ENCODE measurements around the gene KCNIP3.
"Not testable (repeated sequence)": the region's sequence is repeated elsewhere in the genome, so short reads cannot be mapped to it uniquely, and the experiment has no call there.

Gene KCNIP3

DNA sequence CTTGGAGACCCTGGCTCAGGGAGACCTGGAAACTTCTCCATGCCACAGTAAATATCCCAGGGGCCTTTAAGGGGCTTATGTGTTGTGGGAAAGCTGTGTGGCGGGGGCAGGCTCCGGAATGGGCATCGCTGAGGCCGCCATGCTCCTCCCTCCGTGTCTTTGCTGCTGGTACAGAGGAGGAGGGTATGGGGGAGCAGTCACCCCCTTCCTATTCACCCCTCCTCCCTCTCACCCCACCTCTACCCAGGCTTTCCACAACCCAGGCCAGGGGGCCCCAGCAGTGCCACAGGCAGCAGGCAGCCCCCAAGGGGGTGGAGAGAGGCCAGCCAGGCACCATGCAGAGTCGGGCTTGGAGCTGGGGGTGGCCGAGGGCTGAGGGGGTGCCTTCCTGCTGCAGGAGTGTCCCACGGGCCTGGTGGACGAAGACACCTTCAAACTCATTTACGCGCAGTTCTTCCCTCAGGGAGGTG, 77.3 kb downstream of the KCNIP3 start:
- DNase-seq, result no peak

DNA sequence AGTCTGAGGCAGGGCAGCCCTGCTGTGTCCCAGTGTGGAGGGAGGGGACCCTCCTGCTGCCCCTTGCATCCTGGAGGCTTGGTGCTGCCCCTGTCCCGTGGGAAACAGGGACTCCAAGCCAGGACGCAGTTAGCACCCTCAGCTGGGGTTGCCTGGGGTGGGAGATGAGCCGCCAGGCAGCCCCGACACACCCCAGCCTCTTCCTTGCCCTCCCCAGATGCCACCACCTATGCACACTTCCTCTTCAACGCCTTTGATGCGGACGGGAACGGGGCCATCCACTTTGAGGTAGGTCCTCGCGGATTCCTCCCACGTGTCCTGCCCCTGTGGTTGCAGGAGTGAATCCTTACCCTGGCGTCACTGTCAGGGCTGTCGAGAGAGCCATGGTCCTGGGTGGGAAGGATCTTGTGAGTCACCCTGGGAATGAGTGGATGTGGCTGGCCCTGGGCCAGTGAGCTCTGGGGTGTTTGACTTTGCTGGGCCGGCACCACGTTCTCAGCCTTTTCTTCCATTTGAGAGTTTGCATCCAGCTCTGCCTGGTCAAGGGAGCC, 77.8 kb downstream of the KCNIP3 start:
- DNase-seq, result no peak

DNA sequence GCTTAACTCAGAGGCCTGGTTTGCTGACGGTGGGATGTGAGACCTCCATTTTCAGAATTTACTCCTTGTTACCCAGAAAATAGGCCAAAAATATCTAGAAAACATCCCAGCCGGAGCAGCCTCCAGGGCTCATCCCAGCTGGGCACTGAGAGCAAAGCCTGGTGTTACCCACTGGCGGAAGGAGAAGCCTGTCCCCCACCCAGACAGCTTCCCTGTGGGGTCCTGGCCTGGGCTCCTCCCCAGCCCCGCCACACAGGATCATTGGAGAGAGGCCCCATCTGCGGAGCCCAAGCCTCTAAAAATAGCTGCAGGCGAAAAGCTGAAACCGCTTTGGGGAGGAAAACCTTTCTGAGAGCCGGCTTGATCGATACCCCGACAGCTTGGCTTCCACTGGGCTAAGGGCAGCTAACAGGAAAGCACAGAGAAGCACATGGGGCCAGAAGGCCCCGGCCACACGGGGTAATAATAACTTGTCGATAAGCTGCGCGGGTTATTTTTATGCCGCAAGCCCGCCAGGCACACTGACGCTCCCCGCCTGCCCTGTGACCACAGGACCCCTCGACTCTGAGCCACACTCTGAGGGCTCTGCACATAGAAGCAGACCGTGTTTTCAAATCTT, 78.5 kb downstream of the KCNIP3 start:
- no peak for DNase-seq

DNA sequence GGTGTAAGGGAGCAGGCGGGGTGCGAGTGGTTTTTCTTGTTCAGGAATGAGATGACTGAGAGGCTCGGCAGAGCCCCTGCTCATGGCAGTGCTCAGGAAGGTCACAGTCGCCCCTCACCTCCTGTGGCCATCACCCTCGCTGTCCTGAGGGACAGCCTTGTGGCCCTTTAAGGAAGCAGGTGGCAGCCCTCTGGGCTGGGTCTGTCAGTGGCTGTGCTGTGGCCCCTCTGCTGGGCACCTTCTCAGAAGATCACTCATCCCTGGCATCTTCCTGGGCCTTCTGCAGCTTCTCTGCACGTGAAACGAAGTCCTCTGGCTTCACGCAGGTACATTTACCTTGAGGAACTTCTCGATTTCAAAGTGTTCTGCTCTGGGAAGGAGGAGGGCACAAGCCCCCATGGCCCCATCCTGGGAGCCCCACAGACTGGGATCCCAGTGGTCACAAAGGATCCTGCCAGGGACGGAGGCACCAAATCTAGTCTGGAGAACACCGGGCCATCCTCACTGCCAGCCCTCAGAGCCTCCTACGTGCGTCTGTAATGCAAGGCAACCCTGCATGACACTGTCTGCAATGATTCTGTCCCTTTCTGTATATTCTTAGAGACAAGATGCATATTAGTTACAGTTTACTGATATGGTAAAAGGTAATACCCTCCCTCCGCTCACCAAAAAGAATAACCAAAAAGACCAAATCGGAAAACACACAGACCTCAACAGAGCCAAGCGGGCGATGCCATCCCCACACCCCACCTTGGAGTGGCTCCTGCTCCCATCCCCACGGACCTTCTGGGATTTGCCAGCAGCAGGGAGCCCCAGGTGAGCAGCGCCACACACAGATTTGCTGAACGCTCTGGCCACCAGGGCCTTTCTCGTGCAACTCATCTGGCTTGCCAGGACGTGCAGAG, 79.4 kb downstream of the KCNIP3 start:
- no peak for DNase-seq

DNA sequence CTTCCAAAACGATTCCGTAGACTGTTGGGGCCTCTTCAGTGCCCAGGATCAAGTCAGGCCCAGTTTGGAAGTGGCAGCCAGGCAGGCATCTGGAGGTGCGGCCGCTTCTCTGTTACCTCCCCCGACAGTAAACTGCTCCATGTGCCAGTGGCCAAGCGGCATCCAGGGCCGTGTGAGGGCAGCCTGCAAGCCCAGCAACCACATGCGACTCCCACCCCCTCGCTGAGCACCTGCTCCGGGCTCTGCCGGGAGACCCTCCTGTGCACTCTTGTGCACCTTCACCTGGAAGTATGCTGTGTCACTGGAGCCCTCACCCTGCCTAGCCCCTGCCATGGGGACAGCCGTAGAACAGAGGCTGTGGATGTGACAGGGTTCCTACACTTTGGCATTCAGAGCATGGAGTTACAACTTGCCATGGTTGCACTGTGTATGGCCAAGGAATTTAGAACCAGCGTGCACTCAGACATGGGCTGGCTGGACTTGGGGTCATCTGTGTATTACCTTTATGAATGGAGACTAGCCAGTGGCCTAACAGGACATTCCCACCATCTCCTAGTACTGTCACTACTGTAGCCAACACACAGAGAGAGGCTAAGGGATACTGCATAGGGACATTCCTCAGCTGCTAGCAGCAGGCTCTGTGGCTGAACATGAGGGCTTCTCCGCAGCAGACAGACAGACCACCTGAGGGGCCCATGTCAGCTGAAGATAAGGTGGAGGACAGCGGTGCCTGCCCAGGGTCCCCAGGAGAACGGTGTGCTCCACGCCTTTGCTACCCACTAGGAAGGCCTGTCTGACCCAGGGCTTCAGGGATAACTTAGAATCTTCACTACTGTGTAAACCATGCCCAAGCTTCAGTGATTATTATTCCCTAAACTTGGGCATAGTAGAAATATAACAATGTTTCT, 80.3 kb downstream of the KCNIP3 start:
- no peak for DNase-seq

DNA sequence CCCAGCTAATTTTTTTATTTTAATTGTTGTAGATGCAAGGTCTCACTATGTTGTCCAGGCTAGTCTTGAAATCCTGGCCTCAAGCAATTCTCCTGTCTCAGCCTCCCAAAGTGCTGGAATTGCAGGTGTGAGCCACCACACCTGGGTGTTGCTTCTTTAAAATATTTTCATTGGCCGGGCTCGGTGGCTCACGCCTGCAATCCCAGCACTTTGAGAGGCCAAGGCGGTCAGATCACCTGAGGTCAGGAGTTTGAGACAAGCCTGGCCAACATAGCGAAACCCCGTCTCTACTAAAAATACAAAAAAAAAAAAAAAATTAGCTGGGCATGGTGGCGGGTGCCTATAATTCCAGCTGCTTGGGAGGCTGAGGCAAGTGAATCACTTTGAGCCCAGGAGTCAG, 81.1 kb downstream of the KCNIP3 start:
- DNase-seq, result not testable (repeated sequence)

DNA sequence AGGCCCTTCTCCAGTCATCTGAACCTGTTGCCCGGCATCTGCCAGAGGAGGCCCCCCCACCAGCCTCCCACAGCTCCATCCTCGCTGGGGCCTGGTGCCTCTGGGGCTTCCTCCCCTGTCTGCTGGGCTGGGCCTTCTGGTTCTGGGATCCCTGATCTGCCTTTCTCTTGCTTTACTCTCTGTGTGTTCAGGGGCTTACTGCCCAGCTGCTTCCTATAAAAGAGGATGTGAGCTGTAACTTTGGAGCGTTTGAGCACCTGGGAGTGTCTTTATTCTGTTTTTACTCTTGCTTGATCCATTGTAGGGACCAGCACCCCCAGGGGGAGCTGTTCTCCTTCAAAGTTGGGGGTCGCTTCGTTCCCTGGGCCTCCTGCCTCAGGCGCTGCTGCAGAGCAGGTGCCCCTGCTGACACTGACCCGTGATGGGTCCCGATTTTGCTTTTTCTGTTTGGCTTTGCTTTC, 82.3 kb downstream of the KCNIP3 start:
- DNase-seq, result no peak

DNA sequence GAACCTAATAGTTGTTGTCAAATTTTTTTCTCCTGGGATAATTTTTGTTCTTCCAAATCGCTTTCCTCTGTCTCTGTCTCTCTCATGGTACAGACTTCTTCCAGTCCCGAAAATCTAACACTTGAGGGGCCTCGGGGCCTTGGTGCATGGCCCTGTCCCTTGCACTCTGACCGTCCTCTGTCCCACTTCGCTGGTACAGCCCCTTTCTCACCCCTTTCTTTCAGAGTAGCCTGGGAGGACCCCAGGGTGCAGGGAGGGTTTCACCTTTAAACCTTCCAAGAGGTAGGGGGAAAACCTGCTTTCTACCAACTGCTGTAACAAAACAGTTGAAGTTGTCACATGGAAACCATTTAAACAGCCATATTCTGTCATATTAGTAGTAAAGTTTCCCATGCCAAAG, 83.1 kb downstream of the KCNIP3 start:
- no peak for DNase-seq

DNA sequence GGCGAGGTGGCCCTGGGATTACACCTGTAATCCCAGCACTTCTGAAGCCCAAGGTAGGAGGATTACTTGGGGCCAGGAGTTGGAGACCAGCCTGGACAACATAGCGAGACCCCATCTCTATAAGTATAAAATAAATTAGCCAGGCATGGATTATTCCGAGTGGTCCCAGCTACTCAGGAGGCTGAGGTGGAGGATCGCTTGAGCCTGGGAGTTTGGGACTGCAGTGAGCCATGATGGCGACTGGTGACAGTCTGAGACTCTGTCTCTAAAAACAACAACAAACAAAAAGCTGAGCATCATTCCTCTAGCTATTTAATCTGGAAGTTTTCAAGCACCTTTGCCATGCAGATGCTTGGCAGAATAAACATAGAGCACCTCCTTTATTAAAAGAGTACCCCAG, 83.6 kb downstream of the KCNIP3 start:
- DNase-seq, result no peak

DNA sequence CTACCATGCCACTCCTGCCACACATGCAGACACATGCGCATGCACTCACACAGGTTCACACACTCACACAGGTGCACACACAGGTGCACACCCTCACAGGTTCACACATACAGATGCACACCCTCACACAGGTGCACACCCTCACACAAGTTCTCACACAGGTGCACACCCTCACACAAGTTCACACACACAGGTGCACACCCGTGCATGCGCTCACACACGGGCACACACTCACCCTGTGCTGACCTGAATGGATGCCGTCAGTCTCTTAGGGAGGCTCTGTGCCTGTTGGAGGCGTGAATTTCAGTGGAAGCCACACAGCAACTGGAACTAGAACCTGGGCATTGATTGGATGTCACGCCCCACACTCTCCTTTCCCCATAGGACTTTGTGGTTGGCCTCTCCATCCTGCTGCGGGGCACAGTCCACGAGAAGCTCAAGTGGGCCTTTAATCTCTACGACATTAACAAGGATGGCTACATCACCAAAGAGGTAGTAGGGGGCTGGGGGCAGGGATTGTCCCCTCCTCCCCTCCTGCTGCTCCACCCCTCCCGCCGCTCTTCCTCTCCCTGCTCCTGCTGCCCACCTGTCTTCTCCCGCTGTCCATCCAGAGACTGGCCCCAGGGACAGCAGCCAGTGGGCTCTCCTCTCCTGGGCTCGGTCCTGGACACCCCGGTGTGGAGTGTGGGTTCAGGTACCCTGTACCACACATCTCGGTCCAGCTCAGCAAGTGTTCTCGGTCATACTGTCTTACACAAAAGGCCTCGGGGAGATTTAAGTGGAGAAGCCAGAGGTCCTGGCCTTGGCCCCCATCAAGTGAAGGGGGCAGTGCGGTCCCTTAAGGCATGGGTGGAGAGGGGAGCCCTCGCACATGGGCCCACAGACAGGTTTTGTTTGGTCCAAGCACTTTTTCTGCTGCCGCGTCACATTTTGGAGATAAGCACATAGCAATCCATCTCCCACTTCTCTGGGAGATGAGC, 84.4 kb downstream of the KCNIP3 start:
- DNase-seq, result no peak

DNA sequence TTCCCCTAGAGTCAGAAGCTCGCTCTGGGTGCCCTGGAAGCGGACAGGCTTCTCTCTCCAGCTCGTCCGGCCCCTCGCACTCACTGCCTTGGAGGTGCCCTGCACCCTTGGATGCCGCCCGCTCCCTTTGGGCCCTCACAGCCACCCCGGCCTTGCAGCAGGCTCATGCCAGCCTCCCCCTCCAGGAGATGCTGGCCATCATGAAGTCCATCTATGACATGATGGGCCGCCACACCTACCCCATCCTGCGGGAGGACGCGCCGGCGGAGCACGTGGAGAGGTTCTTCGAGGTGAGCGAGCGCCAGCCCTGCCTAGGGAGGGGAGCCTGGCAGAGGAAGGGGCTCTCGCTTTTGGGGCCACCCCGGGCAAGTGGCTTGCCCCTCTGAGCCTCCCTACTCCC, 85.0 kb downstream of the KCNIP3 start:
- no peak for DNase-seq

DNA sequence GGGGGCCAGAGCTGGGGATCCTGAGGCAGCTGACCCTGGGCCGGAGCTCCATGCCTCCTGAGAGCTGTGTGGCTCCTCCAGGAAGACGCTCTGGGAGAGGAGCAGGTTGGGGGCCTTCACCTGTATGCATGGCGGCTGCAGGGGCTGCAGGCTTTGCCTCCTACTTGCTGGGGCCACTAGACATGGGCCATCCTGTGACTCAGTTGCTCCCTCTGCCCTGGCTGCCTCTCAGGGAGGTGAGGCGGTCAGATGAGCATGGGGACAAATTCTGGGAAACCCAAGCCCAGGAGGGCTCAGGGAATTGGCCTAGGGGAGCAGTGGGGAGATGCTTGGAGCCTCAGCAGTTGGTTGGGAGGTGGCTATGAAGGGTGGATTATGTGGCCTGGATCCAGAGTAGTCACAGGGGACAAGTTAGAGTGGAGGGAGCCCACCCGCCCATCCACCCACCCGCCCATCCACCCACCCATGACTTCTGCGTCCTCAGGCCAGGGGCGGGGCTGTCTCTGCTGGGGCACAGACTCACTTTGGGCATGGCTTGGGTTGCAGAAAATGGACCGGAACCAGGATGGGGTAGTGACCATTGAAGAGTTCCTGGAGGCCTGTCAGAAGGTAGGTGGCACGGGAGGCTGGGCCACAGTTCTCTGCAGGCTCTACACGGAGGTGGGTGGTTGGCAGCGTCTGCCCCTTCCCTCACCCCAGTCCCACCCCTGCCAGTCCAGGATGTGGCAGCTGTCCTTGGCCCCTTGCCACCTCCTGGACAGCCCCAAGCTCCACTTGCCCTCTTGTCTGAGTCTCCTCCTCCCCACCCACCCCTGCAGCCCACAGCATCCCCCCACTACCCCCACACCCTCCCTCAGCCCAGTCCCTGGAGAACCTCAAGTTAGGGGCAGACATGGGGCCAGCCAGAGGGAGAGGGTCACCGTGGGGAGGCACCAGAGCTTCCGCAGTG, 85.8 kb downstream of the KCNIP3 start:
- no peak for DNase-seq

DNA sequence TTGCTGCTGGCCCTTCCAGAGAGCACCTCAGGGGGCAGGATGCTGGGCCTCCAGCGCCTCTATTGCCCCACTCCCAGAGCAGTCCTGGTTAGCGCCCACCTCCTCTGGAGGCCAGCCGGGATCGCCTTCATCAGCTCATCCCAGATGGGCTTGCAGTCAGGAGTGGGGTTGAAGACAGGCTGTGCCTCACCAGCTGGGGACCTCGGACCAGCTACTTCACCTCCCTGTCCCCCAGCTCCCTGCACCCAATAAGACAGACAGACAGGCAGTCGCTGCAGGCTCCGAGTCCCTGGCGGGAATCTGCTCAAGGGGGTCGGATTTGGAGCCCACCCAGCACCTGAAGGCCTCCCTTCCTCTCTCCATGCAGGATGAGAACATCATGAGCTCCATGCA, 86.5 kb downstream of the KCNIP3 start:
- DNase-seq, result no peak

DNA sequence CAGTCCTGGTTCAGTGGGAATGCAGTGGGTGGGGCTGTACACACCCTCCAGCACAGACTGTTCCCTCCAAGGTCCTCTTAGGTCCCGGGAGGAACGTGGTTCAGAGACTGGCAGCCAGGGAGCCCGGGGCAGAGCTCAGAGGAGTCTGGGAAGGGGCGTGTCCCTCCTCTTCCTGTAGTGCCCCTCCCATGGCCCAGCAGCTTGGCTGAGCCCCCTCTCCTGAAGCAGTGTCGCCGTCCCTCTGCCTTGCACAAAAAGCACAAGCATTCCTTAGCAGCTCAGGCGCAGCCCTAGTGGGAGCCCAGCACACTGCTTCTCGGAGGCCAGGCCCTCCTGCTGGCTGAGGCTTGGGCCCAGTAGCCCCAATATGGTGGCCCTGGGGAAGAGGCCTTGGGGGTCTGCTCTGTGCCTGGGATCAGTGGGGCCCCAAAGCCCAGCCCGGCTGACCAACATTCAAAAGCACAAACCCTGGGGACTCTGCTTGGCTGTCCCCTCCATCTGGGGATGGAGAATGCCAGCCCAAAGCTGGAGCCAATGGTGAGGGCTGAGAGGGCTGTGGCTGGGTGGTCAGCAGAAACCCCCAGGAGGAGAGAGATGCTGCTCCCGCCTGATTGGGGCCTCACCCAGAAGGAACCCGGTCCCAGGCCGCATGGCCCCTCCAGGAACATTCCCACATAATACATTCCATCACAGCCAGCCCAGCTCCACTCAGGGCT, 87.9 kb downstream of the KCNIP3 start:
- DNase-seq, result no peak

DNA sequence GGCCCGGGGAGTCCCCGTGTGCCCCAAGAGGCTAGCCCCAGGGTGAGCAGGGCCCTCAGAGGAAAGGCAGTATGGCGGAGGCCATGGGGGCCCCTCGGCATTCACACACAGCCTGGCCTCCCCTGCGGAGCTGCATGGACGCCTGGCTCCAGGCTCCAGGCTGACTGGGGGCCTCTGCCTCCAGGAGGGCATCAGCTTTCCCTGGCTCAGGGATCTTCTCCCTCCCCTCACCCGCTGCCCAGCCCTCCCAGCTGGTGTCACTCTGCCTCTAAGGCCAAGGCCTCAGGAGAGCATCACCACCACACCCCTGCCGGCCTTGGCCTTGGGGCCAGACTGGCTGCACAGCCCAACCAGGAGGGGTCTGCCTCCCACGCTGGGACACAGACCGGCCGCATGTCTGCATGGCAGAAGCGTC, 88.4 kb downstream of the KCNIP3 start:
- no peak for DNase-seq

DNA sequence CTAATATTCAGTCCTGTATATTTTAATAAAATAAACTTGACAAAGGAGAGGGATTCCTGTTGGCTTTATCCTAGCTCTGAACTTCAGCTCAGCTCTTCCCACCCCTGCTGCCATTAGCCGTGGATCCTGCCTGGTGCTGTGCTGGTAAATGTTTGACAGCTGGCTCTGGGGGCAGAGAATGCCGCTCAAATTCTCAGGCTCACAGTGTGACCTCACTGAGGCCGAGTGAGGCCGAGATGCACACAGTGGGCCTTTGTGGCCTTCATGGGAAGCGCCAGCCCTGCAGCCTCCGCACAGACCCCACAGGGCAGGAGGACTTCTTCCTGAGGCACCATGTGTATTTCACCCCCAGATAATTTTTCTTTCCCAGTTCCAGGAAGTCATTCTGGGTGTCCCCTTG, 88.9 kb downstream of the KCNIP3 start:
- DNase-seq, result no peak

DNA sequence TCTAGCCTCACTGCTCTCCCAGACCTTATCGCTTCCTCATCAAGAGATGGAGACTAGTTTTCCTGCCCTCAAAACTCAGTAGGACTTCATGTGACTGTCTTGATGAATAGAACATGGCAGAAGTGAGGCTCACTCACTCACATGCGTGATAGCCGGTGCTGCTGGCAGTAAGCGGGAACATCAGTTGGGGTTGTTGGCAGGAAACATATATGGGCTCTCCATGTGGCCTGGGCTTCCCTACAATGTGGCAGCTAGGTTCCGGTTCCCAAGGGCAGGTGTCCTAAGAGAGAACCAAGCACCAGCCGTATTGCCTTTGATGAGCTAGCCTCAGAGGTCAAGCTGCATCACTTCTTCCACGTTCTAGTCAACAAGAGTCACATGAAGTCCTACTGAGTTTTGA, 90.2 kb downstream of the KCNIP3 start:
- no peak for DNase-seq

DNA sequence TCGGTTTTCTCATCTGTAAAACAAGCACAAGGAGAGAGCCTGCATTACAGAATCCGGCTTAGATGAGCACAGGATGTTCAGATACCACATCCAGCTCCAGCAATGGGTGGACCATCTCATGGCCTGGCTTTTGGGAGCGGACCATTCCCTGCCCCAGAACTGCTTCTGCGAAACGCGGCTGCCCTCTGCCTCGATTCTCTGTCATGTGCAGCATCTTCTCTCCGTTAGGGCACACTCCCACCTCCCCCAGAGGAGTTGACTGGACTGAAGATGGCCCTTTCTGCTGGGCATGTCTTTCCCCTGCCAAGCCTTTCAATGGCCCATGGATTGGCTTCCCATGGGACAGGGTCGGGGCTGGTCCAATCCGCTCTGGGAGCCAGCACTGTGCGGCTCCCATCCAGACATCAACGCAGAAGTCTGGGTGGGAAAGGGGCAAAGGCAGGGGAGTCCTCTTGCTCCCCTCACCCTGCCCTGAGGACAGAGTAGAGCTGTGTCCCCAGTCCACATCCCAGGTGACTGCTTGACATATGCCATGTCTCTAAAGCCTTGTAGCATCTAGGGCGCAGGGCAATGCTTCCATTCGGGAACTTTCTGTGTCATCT, 91.0 kb downstream of the KCNIP3 start:
- no peak for DNase-seq

DNA sequence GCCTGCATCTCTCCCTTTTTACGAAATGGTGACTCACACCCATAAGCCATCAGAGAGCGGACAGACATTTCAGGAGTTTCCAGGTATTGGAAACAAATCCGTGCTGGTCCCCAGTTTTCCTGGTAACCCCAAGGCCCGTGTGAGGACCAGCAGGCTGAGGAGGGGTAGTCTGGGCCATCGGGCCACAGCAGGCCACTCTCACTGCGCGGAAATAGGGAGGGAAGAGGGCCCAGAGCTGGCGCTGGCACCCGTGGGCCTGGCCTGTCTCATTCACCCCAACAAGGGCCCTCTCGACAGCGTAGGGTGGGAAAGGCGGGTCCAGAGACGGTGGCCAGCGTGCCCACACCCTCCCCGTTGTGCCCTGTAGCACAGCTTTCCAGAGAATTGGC, 91.7 kb downstream of the KCNIP3 start:
- DNase-seq, result no peak

All from kidney glomerular epithelial cell (primary cell).